ENCODE data around the gene SCN5A. TPM values are rescaled to one million over a fixed set of nuclear protein-coding genes. Genes with fewer than 3 reads are reported as not detected.

SCN5A gene
- polyA plus RNA-seq, 1 of the 3 experiments (the other 2 are of a cell fraction) = 0.18 TPM

DNA sequence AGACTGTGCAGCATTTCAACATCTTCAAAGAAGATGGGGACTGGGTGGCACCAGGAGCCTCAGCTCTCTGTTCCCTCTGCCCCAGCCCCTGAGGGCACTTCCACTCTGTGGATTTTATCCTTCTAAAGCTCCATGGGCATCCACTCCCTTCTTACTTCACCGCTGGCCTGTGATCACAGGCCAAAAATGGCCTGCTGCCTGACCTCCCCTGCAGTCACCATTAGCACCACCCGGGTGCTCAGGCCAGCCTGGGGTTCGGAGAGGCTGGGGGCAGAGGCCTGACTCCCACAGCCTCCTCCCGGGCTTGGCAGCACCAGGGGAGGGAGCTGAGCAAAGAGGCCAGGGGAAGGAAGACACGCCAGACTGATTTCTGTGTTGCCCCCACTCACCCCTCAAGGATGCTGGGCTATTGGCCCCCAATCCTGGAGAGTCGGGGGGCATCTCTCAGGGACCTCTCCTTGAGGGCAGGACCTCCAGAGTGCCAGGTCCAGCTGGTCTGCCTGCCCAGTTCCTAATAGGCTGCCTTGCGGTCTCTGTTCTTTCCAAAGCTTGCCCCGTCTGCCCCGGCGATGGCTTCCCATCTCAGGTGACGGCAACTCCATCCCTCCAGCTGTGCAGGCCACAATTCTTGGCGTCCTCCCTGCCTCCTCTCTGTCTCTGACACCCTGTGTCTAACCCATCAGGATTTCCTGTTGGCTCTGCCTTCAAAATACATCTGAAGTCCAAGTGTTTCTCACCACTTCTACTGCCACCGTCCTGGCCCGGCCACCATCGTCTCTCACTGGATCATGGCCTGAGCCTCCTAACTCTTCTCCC, 86.2 kb downstream of the SCN5A start:
- H3K4me1 ChIP-seq (ENCODE audit: control insufficient read depth in 1 of 2, insufficient read depth in 2 of 2, low read depth in 1 of 2, low read length in 1 of 2) = no peaks in the 10 kb centered on the region; a peak in 1 of 4 replicates
- H3F3A ChIP-seq (replicated peaks; ENCODE audit: insufficient read depth) = no peaks in the 10 kb centered on the region
- H3K4me3 ChIP-seq (ENCODE audit: low read depth in 2 of 2, low read length in 1 of 2) = no peak overlapping the region
- no peak overlapping the region for H3K27ac ChIP-seq (ENCODE audit: low read depth in 2 of 2, low read length in 1 of 2)
- no peak for DNase-seq
- no peak overlapping the region for H3K9ac ChIP-seq
- no peak overlapping the region for H2AFZ ChIP-seq (ENCODE audit: low read depth)
- no peaks in the 10 kb centered on the region for H3K9me3 ChIP-seq
- no peak overlapping the region for H3K4me2 ChIP-seq
- no peaks in the 10 kb centered on the region for H3K36me3 ChIP-seq (replicated peaks in 1 of 2; ENCODE audit: control insufficient read depth in 1 of 2, insufficient read depth in 2 of 2, low read length in 1 of 2)
- no peaks in the 10 kb centered on the region for H3K9me2 ChIP-seq
- H3K27me3 ChIP-seq (ENCODE audit: insufficient read depth) = no peaks in the 10 kb centered on the region
- H4K20me1 ChIP-seq (ENCODE audit: insufficient read depth) = no peaks in the 10 kb centered on the region
- TF ChIP-seq, protein P1, sequence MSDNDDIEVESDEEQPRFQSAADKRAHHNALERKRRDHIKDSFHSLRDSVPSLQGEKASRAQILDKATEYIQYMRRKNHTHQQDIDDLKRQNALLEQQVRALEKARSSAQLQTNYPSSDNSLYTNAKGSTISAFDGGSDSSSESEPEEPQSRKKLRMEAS (IDR thresholded peaks at IDR 0.05; ENCODE audit: low read depth) = no peak
- no peak for TF ChIP-seq CHD2 (IDR thresholded peaks at IDR 0.05; ENCODE audit: low read length, partially characterized antibody)
- TF ChIP-seq RAD21 (IDR thresholded peaks at IDR 0.05; ENCODE audit: low read length) = no peak
- TF ChIP-seq TEAD4 (IDR thresholded peaks at IDR 0.05; ENCODE audit: borderline replicate concordance, insufficient read depth) = no peak
- TF ChIP-seq, protein P2, sequence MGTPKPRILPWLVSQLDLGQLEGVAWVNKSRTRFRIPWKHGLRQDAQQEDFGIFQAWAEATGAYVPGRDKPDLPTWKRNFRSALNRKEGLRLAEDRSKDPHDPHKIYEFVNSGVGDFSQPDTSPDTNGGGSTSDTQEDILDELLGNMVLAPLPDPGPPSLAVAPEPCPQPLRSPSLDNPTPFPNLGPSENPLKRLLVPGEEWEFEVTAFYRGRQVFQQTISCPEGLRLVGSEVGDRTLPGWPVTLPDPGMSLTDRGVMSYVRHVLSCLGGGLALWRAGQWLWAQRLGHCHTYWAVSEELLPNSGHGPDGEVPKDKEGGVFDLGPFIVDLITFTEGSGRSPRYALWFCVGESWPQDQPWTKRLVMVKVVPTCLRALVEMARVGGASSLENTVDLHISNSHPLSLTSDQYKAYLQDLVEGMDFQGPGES (IDR thresholded peaks at IDR 0.05; ENCODE audit: low read depth, low read length) = no peak
- TF ChIP-seq RFX5 (IDR thresholded peaks at IDR 0.05; ENCODE audit: low read length) = no peak
- TF ChIP-seq EP300 (IDR thresholded peaks at IDR 0.05; ENCODE audit: borderline replicate concordance in 1 of 2, low read depth in 1 of 2, low read length in 1 of 2) = no peak
- TF ChIP-seq POLR2AphosphoS5 (IDR thresholded peaks at IDR 0.05; ENCODE audit: low read depth, low read length) = no peak
- TF ChIP-seq TAF1 (IDR thresholded peaks at IDR 0.05; ENCODE audit: borderline replicate concordance, low read depth, low read length) = no peak
- no peak for TF ChIP-seq MXI1 (IDR thresholded peaks at IDR 0.05; ENCODE audit: low read depth, low read length)
- TF ChIP-seq SIN3A (IDR thresholded peaks at IDR 0.05; ENCODE audit: borderline replicate concordance, low read depth, low read length) = no peak
- no peak for TF ChIP-seq MEF2A (IDR thresholded peaks at IDR 0.05; ENCODE audit: borderline replicate concordance, low read depth)
- 68% methylated on average over 14 of the region's 15 CpGs for WGBS (ENCODE audit: low lambda C conversion rate)
- POLR2A ChIA-PET = no interaction called here
- CTCF ChIA-PET = interaction anchor here (1.1 to 2.1 kb wide), 2 partner anchors 42 to 88 kb away, joined by 4 to 6 read pairs; no protein-coding TSS in a partner anchor
- H3K79me2 ChIP-seq (ENCODE audit: insufficient read depth) = no peaks in the 10 kb centered on the region

DNA sequence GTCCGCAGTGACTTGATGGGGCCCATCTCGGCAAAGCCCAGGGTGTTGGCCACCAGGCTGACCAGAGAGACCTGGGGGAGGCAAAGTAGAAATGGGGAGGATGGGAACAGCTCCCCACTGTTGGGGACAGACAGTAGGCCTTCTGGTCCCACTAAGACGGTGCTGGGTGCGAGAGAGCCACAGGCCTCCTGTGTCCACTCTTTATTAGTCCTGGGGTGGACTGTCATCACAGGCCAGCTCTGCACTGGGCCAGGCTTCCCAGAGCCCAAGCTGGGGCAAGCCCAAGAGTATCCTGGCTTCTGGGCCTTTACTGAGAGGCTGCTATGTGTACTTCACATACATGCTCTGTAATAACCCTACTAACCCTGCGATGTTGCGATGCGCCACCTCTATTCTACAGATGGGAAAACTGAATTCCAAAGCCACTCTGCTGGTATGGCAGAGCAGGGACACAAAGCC, 87.0 kb downstream of the SCN5A start:
- H2AFZ ChIP-seq (ENCODE audit: low read depth) = no peak overlapping the region
- WGBS (ENCODE audit: low lambda C conversion rate) = 85% methylated on average over 7 of the region's 7 CpGs
- H3K79me2 ChIP-seq (ENCODE audit: insufficient read depth) = no peaks in the 10 kb centered on the region
- no peak overlapping the region for H3K4me3 ChIP-seq (ENCODE audit: low read depth in 2 of 2, low read length in 1 of 2)
- no peak overlapping the region for H3K9ac ChIP-seq
- no peaks in the 10 kb centered on the region for H3F3A ChIP-seq (replicated peaks; ENCODE audit: insufficient read depth)
- ChIA-PET POLR2A (no interaction called here), CTCF (interaction anchor here (1.1 to 2.4 kb wide), 3 partner anchors 18 to 89 kb away, joined by 4 to 6 read pairs (median 6); no protein-coding TSS in a partner anchor)
- DNase-seq = no peak
- H3K4me2 ChIP-seq = no peak overlapping the region
- H3K9me2 ChIP-seq = no peaks in the 10 kb centered on the region
- H3K27ac ChIP-seq (ENCODE audit: low read depth in 2 of 2, low read length in 1 of 2) = no peak overlapping the region
- no peaks in the 10 kb centered on the region for H3K36me3 ChIP-seq (replicated peaks in 1 of 2; ENCODE audit: control insufficient read depth in 1 of 2, insufficient read depth in 2 of 2, low read length in 1 of 2)
- H3K27me3 ChIP-seq (ENCODE audit: insufficient read depth) = no peaks in the 10 kb centered on the region
- H4K20me1 ChIP-seq (ENCODE audit: insufficient read depth) = no peaks in the 10 kb centered on the region
- H3K9me3 ChIP-seq = no peaks in the 10 kb centered on the region
- no peaks in the 10 kb centered on the region; a peak in 1 of 4 replicates for H3K4me1 ChIP-seq (ENCODE audit: control insufficient read depth in 1 of 2, insufficient read depth in 2 of 2, low read depth in 1 of 2, low read length in 1 of 2)
- TF ChIP-seq NRF1 (IDR thresholded peaks at IDR 0.05; ENCODE audit: low read depth, low read length) = no peak
- TF ChIP-seq SIN3A (IDR thresholded peaks at IDR 0.05; ENCODE audit: borderline replicate concordance, low read depth, low read length) = no peak
- TF ChIP-seq, protein P3, sequence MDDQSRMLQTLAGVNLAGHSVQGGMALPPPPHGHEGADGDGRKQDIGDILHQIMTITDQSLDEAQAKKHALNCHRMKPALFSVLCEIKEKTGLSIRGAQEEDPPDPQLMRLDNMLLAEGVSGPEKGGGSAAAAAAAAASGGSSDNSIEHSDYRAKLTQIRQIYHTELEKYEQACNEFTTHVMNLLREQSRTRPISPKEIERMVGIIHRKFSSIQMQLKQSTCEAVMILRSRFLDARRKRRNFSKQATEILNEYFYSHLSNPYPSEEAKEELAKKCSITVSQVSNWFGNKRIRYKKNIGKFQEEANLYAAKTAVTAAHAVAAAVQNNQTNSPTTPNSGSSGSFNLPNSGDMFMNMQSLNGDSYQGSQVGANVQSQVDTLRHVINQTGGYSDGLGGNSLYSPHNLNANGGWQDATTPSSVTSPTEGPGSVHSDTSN (IDR thresholded peaks at IDR 0.05) = no peak
- TF ChIP-seq GABPA (IDR thresholded peaks at IDR 0.05; ENCODE audit: low read depth) = no peak
- TF ChIP-seq RFX5 (IDR thresholded peaks at IDR 0.05; ENCODE audit: low read length) = no peak
- TF ChIP-seq, protein P1 (IDR thresholded peaks at IDR 0.05; ENCODE audit: low read depth) = no peak

Measured in SK-N-SH (cell line).